Activated CD4-positive, CD25-positive, alpha-beta regulatory T cell treated with anti-CD3 and anti-CD28 coated beads, Interleukin-2, amount 50 U/mL, for 16 hours (primary cell): ENCODE results near the gene IFRD2.
"Not testable (repeated sequence)": the region's sequence is repeated elsewhere in the genome, so short reads cannot be mapped to it uniquely, and the experiment has no call there.

ENCODE experiments used
- DNase-seq: peaks from one replicate; pipeline ENCODE4 v3.0.0-alpha.2; 2020; ENCODE audit warnings: low read depth, low spot score

Gene IFRD2

DNA sequence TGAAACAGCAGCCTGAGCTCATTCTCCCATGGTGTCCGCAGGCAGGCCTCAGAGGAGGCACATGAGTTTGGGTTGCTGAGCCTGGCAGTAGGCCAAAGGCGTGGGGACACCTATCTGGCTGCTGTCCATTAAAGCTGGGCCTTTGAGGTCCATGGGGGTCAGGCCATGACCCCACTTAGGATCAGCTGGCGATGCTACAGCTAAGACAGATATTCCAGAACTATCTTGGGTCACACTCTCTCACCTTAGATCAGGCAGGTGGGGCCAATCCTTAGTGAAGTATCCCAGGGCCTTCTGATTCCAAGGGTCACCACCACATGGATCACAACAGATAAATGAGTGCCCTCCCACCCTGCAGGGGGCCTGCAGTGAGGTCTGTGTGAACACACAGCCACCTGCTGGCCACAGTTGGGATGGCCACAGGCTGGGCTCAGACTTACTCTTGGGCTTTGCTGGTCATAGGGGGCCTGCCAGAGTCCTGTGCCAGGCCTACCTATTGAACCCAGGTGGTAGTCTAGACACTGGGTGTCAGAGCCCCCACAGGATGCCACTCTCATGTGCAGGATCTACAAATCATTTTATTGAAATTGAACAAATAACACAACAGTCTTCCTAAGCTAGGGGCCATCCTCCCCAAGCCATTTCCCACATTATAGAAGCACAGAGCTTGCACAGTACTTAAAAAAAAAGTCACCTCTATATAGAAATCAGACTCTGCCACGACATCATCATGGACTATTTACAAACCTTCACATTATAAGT is 32.3 kb upstream of the IFRD2 start:
- DNase-seq, result no peak

DNA sequence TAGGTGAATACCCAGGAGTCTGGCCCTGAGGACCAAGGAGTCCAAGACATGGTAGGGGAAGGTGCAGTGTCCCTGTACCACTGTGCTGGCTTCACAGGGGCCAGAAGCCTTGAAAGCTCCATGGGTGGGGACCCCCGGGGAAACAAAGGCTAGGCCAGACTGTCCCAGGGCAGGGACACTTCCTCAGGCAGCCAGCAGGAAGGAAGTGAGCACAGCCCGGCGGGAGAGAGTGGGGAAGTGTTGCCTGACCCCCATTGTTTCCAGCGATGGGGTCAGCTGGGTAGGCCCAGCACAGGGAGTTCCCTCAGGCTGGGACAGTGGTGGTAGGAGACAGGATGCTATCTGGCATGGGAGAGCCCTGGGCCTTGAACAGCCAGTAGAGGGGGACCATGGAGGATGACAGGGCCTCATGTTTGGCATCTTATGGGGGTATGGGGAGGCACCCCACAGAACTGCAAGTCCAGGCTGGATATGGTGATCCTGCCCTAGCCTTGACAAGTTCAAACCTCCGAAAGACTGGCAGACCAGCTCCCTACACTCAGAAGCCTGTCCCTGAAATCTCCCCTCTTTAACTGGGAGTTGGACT is 31.5 kb upstream of the IFRD2 start:
- DNase-seq, result no peak

DNA sequence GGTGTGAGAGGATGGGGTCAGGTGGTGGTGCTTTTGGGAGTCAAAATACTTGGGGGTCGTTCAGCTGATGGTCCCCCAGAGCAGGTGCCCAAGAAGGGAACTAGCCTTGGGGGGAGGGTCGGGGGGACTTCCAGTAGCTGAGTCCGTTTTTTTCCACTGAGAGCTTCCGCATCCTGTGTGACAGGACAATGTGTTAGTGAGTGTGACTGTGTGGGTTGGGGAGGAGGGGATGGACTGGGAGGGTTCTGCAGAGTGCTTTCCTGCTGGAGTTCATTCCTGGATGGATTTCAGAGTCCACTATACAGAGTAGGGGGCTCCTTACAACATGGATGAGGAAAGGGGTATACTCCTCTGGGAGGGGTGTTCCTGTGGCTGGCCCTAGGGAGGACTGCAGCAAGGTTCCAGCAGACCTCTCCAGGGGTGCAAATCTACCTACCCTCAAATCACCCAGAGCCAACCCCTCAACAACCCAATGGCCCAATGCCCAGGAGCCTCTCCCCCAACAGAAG is 30.9 kb upstream of the IFRD2 start:
- DNase-seq, result no peak

DNA sequence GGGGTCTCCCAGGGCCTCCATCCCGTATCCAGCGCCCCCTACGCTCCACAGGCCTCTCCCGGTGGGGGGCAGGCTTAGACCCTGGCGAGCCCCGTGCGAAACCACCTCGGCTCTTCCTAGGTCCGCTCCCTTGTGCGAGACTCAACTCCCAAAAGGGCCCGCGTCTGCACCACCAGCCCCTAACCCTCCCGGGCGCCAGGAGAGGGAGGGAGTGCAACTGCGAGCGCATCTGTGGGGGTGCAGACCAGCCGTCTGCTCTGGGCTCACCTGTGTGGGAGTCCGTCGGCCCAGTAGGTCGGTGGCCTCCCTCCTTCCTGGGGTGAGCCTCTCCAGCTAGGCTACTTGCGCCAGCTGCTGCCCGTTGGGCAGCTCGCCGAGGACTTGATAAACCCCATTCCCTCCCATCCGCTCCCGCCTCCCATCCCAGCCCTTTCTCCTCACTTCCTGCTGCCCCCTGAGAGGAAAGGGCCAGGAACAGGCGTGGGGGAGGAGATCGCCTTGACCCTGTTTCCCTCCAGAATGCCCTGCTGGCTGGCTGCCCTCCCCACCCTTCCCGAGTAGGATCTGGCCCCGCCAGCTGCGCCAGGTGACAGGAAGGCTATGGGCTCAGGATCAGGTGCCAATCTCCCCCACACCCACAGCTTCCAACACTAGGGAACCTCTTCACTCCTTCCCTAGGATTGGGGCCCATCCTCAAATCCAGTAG is 30.3 kb upstream of the IFRD2 start, which contains the start of gene HYAL2:
HYAL2 (minus strand) TSS at position 360 of the 706 bp plus-strand sequence. CDS start 2,256 bp downstream, outside the sequence.
- DNase-seq, result no peak

DNA sequence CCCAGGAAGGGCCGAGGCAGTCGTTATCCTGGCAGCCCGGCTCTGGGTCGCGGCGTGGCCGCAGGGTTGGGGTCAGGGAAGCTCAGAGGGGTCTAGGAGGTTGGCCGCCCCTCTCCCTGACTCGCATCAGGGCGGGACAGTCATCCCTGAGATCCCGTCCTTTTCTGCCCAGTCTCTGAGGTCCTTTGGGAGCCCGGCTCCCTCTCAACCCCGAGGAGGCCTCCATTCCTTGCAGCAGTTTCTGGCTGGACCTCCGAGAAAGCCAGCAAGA is 29.8 kb upstream of the IFRD2 start:
- DNase-seq, result no peak

DNA sequence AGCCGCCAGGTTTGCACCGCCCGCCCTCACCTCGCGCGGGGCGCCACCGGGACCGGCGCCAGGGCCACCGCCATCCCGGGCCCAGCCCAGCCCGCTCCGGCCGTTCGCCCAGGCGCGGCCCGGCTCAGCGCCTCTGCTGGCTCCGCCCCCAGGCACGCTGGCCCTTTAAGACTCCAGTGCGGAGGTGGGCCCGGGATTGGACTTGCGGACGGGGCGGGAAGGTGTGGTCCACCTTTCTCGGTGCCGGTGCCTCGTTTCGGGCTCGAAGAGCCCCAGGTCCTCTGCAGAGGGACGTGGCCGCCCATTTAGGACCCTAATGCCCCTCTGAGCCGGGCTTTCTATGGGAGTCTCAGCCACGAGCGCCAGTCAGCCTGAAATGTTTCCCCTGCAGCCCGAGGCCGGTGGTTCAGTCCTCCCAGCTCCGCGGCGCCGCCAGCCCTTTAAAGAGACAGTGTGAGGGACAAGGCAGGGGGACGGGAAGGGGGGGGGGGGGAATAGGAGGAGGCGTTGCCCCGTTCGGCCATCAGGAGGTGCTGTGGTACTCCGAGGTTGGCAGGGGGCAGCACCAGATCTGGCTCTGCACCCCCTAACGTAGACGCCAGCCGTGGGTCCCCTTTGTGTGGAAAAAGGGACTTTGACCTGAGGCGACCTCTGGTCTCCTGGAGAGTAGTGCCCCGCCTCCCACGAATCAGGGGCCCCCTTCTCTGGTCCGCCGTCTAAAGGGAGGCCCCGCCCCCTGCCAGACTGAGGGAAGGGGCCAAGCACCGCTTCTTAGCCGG is 29.3 kb upstream of the IFRD2 start:
- DNase-seq, result peak; percentile 65

DNA sequence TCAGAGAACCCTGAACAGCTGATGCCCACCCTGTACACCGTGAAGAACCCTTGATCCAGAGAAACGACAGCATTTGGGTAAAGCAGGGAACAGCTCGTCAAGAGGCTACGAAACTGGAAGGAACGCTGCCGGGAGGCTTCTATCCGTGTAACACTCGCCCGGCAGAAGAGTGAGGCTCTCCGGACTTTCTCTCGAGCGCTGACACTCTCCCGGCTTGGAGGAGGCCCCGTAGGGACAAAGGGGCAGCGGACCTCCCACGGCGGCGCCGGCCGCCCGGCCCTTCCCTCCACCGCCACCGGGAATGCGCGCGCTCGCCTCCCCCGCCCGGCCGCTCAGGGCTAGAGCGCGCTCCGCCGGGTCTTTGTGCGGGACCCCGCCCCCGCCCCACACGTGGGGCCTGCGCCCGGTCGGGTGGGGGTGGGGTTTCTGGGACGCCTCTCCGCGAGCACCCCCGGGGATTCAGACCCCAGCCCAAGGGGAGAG is 28.7 kb upstream of the IFRD2 start:
- no peak for DNase-seq

DNA sequence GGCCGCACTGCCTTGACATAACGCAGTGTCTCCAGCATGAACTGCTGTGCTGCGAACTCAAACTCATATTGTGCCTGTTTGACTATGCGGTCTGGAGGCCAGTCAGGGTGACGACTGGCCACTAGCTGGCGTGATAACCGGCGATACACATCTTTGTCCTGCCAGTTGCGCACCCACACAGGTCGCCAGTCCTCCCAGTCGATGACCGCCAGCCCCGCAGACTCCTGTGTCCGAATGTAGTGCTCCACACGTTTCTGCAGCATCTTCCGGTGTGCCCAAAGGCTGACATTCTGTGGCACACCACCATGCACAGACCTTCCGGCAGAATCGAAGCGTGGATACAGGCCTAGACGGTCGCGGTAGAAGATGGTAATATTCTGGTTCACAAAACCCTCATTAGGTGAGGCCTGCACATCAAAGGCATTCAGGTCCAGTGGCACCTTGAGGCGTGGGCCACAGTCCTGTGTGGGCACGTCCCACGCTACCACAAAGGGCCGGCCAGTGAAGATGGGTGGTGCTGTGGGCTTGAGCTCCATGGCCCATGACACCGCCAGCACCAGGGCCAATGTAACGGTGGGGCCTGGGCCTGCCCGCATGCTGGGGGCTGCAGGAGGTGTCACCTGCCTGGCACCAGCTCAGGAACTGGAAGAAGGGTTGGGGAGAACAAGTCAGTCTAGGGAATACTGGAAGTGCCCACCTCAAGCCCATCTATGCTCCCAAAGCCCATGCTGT is 27.8 kb upstream of the IFRD2 start:
- DNase-seq, result no peak

DNA sequence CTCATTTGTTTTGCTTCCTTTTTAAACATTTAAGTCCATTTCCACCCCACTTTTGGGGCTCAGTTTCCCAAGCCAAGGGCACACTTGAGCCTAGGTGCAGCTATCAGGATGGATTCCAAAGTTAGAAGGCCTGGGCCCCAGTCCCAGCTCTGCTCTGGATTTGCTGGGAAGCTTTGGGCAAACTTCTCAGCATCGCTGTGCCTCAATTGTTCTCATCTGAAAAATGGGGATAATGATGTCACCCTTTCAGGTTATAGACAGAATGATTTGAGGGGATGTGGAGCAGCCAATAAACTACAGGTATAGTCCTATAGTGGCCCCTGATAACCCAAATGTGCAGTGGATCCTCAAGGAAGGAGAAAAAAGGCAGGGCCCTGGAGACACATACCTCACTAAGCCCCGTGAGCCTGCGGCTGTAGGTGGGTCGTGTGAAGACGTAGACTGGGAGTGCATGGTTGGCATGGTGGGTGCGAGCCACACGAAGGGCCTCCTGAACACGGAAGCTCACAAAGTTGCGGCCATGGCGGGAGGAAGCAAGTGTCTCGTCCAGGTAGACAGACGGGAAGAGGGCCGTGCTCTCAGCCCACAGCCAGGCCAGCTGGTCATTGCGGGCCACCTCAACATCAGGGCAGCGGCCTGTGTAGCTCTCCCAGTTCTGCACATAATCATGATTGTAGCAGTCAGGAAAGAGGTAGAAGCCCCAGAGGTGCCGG is 27.1 kb upstream of the IFRD2 start:
- DNase-seq, result no peak

DNA sequence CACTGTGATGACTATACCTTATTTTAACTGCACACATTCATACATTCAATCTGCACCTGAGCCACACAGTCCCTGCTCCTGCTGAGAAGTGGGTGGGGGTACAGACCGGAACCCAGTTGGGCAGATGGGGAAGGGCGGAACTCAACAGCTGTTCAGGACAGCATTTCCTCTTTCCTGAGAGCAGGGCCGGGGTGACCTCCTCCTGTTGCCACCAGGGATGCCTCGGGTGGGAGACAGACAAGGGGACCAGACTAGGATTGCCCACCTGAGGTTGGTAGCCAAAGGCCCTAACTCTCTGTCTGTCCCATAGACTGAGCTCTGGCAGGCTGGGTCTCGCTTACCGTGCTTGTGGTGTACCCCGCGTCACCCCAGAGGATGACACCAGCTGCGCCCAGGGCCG is 26.4 kb upstream of the IFRD2 start:
- DNase-seq, result no peak

DNA sequence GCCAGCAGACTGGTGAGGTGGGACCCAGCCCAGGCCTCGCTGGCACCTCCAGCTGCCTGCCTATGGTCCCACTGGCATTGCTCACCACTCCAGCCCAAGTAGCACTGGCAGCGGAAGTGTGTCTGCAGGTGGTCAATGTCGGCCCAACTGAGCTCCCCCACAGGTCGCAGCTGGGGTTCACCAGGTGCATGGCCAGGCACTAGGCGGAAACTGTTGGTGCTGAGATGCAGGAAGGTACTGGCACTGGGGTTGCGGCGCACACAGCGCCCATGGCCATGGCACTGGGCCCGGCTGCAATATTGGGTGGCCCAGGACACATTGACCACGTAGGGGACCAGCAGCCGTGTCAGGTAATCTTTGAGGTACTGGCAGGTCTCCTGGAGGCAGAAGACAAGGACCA is 25.9 kb upstream of the IFRD2 start:
- DNase-seq, result no peak

DNA sequence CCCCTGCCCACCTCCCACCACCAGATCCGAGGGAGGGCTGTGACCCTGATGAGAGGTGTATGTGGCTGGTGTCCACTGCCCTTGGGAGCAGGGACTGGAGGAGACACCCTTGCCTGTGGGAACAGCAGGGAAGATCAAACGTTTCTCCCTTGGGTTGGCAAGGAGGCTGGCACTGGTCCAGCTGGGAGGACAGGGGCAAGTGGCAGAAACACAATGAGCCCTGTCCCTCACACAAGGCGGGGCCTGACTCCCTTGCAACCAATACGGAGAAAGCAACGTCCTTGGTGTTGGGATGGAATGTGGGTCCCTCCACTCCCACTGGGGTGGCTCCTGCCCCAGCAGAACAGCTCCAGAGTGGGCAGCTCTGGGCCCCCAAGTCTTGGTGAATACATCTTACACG is 25.1 kb upstream of the IFRD2 start:
- DNase-seq, result no peak

DNA sequence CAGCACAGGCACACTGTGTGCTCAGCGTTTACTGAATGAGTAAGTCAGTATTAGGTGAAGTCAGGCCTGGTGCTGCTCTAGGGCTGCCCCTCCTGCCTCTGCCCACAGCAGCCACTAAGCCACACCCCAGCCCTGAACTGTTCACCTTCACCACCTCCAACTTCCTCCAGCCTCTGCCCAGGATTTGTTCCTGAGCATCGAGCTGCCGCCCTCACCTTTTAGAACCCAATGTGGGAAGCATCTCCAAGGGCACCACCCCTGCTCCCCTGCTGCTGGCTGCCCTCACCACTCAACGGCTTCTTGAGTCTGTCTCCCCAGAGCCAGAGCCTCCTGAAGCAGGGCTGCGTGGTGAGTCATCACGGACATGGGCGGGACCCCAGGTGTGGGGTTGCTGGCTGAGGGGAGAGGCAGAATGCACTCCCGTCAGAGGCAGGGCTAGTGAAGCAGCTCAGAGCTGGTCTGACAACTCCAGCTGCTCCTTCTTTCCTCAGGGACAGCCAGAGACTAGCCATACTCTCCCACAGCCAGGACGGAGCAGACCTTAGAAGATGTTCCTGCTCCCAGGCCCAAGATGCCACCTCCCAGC is 24.5 kb upstream of the IFRD2 start:
- DNase-seq, result no peak

DNA sequence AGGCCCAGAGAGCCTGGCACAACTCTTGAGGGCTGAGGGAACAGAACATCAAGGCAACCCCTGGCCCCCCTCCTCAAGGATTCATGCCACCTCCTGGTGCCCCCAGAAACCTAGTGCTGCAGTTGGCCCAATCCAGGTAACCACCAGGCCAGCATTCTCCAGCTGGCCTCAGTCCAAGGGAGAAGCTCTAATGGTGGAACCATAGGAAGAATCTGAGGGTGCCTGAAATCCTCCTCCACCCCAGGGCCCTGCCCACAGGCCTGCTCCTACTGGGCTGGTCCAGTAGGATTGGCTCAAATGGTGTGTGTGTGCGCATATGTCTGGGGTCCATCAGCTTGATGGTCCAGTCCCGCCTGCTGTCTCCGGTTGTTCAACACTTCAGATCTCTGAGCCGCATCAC is 22.6 kb upstream of the IFRD2 start:
- no peak for DNase-seq

DNA sequence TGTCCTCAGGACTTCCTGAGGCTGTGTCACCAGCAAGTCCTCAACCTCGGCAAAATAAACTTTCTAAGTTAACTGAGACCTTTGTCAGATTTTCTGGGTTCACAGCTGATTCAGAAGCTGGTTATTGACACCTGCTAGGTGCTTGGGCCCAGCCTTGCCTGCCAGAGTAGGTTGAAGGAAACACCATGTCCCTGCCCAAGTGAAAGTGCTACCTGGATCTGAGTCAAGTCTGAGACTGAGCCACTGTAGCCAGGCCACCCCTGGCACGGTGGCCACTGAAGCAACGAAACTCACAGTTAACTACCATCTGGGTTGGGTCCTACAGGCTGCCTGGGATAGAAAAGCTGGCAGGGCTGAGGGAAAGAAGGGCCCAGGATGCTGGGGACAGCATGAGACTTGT is 22.1 kb upstream of the IFRD2 start:
- DNase-seq, result no peak

DNA sequence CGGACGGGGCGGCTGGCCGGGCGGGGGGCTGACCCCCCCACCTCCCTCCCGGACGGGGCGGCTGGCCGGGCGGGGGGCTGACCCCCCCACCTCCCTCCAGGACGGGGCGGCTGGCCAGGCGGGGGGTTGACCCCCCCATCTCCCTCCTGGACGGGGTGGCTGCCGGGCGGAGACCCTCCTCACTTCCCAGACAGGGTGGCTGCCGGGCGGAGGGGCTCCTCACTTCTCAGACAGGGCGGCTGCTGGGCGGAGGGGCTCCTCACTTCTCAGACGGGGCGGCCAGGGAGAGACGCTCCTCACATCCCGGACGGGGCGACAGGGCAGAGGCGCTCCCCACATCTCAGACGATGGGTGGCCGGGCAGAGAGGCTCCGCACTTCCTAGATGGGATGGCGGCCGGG is 19.8 kb upstream of the IFRD2 start:
- DNase-seq, result not testable (repeated sequence)

DNA sequence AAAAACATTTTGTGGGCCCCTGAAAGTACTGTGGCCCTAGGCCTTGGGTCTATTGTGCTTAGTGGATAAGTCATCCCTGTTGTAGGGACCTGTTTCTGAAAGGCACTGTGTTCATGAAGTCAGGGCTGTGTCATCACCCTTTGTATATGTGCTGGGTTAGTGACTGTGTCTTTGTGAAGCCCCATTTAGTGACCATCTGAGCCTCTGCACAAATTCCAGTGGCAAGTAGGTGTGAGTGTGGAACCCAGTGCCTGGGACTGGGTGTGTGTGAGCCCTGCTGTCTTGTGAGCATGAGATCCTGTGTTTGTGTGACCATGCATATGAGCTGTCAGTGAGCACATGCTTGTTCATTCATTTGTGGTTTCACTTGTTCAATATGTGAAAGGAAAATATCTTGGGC is 12.4 kb upstream of the IFRD2 start:
- no peak for DNase-seq

DNA sequence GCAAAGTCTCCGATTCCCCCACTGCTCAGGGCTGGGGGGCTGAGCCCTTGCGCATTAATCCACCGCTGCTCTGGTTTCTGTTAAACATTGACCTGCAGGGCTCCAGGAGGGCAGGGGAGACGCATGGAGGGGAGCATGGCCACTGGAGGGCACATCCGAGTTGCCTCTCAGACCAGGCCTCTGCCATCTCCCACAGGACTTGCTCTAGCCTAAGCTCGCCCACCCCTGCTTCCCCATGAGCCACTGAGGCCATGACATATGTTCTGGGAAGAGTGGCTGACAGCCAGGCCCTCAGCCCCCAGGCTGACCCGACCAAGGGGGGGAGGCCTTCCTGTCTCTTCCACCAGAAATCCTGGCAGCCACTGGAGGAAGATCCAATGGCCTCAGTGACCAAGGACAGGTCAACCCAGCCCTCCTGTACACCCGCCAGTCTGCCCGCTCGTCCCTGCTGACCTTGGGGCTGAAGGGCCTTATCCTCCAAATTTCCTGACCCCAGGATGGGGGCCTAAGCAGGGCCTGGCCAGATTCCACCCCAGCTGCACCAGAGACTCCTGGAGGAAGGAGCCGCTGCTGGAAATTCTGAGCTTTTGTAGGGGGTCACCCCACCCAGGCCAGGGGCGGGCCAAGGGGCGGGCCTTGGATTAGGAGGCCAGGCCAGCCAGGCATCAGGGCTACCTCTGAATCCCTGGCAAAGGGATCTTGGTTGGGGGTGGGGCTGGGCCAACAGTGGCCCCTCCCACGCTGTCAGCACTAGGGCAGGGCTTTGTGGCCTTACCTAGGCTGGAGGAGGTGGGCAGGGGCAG is 11.0 kb upstream of the IFRD2 start, which contains the start of gene HYAL1:
HYAL1 (minus strand) TSS at position 562 of the 803 bp plus-strand sequence. CDS start 618 bp downstream, outside the sequence.
- no peak for DNase-seq
